Measurements from ENCODE around the gene ZFP62.

DNA sequence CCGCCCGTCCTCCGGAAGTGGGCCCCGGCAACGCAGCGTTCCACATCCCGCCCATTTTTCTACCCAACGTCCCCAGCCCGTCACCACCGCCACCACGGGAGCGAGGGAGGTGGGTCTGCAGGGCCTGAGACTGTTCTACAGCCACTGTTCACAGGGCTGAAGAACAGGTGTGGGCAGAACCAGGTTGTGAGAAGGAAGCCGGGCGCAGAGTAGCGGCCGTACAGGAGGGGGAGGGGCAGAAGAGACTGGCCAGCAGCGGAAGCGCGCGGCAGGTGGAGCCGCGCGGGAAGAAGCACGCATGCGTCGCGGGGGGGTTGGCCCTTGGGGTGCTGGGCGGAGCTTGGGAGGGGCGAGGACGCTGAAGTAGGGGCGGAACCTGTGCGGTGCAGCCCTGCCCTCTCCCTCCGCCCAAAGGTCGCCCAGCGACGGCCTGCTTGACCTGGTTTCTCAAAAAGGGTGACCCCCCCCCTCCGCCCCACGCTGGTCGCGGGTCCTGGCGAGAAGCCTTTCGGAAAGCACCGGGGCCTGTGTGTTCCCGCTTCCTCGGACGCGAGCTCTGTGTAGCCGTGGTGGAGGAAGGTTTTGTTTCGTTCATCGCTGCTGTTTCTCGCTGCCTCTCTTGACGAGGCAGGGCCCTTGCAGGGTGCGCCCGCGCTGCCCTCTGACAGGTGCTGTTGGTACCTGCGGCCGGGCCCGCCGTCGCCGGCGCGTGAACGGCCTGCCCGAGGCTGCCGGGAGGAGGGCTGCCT is 50.7 kb downstream of the ZFP62 start:
- no peak for TF ChIP-seq EZH2 (IDR thresholded peaks at IDR 0.05)
- TF ChIP-seq POLR2AphosphoS5 (IDR thresholded peaks at IDR 0.05; ENCODE audit: borderline replicate concordance, low read depth, low read length), result peak; percentile 94

All from SK-N-MC (cell line).